Liver (tissue), 9 donors: ENCODE data around the gene NOPCHAP1. TPM values are rescaled to one million over a fixed set of nuclear protein-coding genes. Genes with fewer than 3 reads are reported as not detected.
A peak's percentile ranks its signal among the peaks of the same experiment; 100 is the strongest.

Experiments
- DNase-seq: peaks from one replicate; pipeline ENCODE4 v3.0.0-alpha.2; 2017; ENCODE audit warnings: low spot score
- H3K27ac ChIP-seq, 2 donors: one replicate each; pipeline ENCODE4 v1.7.0; 2013; ENCODE audit warnings: inconsistent platforms in 2 of 2, low read length in 2 of 2, control low read depth in 1 of 2, low read depth in 1 of 2, mild to moderate bottlenecking in 1 of 2
- H3K27me3 ChIP-seq, 4 donors: one replicate each; pipeline versions ENCODE4 v1.6.1 to v1.7.0; 2013; ENCODE audit warnings: low read length in 3 of 4, inconsistent platforms in 1 of 4, mild to moderate bottlenecking in 1 of 4, moderate library complexity in 1 of 4; ENCODE audit not compliant: control insufficient read depth in 4 of 4, insufficient read depth in 4 of 4
- H3K36me3 ChIP-seq, 4 donors: one replicate each; pipeline versions ENCODE4 v1.6.1 to v1.7.0; 2013; ENCODE audit warnings: low read length in 3 of 4, mild to moderate bottlenecking in 3 of 4, low read depth in 1 of 4, moderate library complexity in 1 of 4; ENCODE audit not compliant: control insufficient read depth in 4 of 4, insufficient read depth in 3 of 4
- H3K4me1 ChIP-seq, 4 donors: one replicate each; pipeline versions ENCODE4 v1.6.1 to v1.7.0; 2013; ENCODE audit warnings: low read length in 3 of 4, mild to moderate bottlenecking in 3 of 4, moderate library complexity in 1 of 4; ENCODE audit not compliant: control insufficient read depth in 4 of 4, insufficient read depth in 4 of 4
- H3K4me3 ChIP-seq, 3 donors: one replicate each; pipeline versions ENCODE4 v1.6.1 to v1.7.0; 2013; ENCODE audit warnings: low read length in 3 of 3, control low read depth in 1 of 3, low read depth in 1 of 3, mild to moderate bottlenecking in 1 of 3
- H3K9ac ChIP-seq, 2 donors: one replicate each; pipeline ENCODE4 v1.7.0; 2013; ENCODE audit warnings: low read length in 2 of 2, mild to moderate bottlenecking in 2 of 2, moderate library complexity in 2 of 2, control low read depth in 1 of 2, low read depth in 1 of 2
- H3K9me3 ChIP-seq, 4 donors: one replicate each; pipeline versions ENCODE4 v1.6.1 to v1.7.0; 2013; ENCODE audit warnings: low read length in 3 of 4; ENCODE audit not compliant: control insufficient read depth in 4 of 4
- CTCF ChIP-seq: fragments of 150-350 bp; IDR thresholded peaks from 2 replicates; pipeline ENCODE4 v1.5.1; 2017; ENCODE audit warnings: improper control_type of control experiment, low read depth, low read length; ENCODE audit not compliant: missing input control
- EGR1 ChIP-seq, 2 donors: IDR thresholded peaks; 2 replicates each; pipeline ENCODE4 v1.6.1; 2016 to 2018; ENCODE audit warnings: antibody characterized with exemption in 2 of 2, low read depth in 2 of 2
- FOXA1 ChIP-seq: IDR thresholded peaks from 2 replicates; pipeline ENCODE4 v1.6.1; 2016; ENCODE audit warnings: antibody characterized with exemption
- FOXA2 ChIP-seq: IDR thresholded peaks from 2 replicates; pipeline ENCODE4 v1.6.1; 2016; ENCODE audit warnings: antibody characterized with exemption
- HNF4A ChIP-seq, 2 donors: conservative IDR thresholded peaks; 2 replicates each; pipeline ENCODE4 v1.6.1; 2016; ENCODE audit warnings: antibody characterized with exemption in 2 of 2, mild to moderate bottlenecking in 2 of 2
- JUND ChIP-seq, 2 donors: IDR thresholded peaks; 2 replicates each; pipeline ENCODE4 v1.6.1; 2016; ENCODE audit warnings: antibody characterized with exemption in 2 of 2
- RAD21 ChIP-seq, 2 donors: IDR thresholded peaks; 2 replicates each; pipeline ENCODE4 v1.6.1; 2016; ENCODE audit warnings: antibody characterized with exemption in 2 of 2, mild to moderate bottlenecking in 2 of 2
- RXRA ChIP-seq, 2 donors: IDR thresholded peaks; 2 replicates each; pipeline ENCODE4 v1.6.1; 2017 to 2018; ENCODE audit warnings: antibody characterized with exemption in 2 of 2, mild to moderate bottlenecking in 1 of 2
- SP1 ChIP-seq: IDR thresholded peaks from 2 replicates; pipeline ENCODE4 v1.6.1; 2018; ENCODE audit warnings: antibody characterized with exemption, mild to moderate bottlenecking
- TAF1 ChIP-seq: conservative IDR thresholded peaks from 2 replicates; pipeline ENCODE4 v1.6.1; 2016; ENCODE audit warnings: antibody characterized with exemption, mild to moderate bottlenecking
- YY1 ChIP-seq: IDR thresholded peaks from 2 replicates; pipeline ENCODE4 v1.6.1; 2016; ENCODE audit warnings: antibody characterized with exemption, mild to moderate bottlenecking
- WGBS: extraction: QIAGEN DNeasy Blood & Tissue Kit; methylation state at CpG from one replicate; pipeline ENCODE4 v1.1.7; 2013; 5-methylcytosine and 5-hydroxymethylcytosine counted together
- polyA plus RNA-seq, 2 donors: library from polyadenylated mRNA; stranded (reverse) in 1 of 2; unstranded in 1 of 2; fragments of 200-250 nt in 1 of 2; fragments of >200 nt in 1 of 2; fragmentation: Nextera tagmentation in 1 of 2; extraction: Ambion mirVana in 1 of 2; gene quantifications; one replicate each; pipeline versions ENCODE4 v1.2.1 to v1.2.3, GENCODE V29; 2013 to 2015
- total RNA-seq, 2 donors: library from RNA; depleted of rRNA; stranded (reverse); fragments of >200 nt; gene quantifications; one replicate each; pipeline ENCODE4 v1.2.3, GENCODE V29; 2014
- TF ChIP-seq, protein P1 (sequence below): IDR thresholded peaks from 2 replicates; pipeline ENCODE4 v1.6.1; 2016; ENCODE audit warnings: antibody characterized with exemption
- TF ChIP-seq, protein P2 (sequence below): IDR thresholded peaks from 2 replicates; pipeline ENCODE4 v1.6.1; 2016; ENCODE audit warnings: antibody characterized with exemption, mild to moderate bottlenecking
- TF ChIP-seq, protein P3 (sequence below): IDR thresholded peaks from 2 replicates; pipeline ENCODE4 v1.6.1; 2016; ENCODE audit warnings: antibody characterized with exemption
- donor health status: healthy.
- donor health status: healthy.
- donor health status: healthy.
- donor health status: healthy.
- donor health status: healthy.

Gene NOPCHAP1
- total and polyA plus RNA-seq, 4 donors, result 2.1 to 18.6 (median 3.5) TPM

GRCh38 chr12:104956870-104957718 lies 29.0 kb upstream of the NOPCHAP1 start:
- TF ChIP-seq SP1, result no peak
- peak; percentile 19 for TF ChIP-seq YY1
- Histone ChIP-seq H3K9me3 (no peaks in the 10 kb centered on the region), H3K4me1 (peaks cover 7 to 66% (median 42%) of the 10 kb centered on the region in 4 donors), H3K9ac (peak overlapping the region; percentile 56 to 69), H3K27ac (peak overlapping the region; percentile 92 to 98), H3K4me3 (peak overlapping the region; percentile 75 to 99 (median 89)), H3K27me3 (no peaks in the 10 kb centered on the region), H3K36me3 (no peaks in the 10 kb centered on the region)
- no peak for DNase-seq
- 27% methylated on average over 13 of the region's 13 CpGs for WGBS

GRCh38 chr12:104957719-104958000 lies 28.5 kb upstream of the NOPCHAP1 start:
- peak overlapping the region; percentile 56 to 69 for H3K9ac ChIP-seq
- peak overlapping the region; percentile 76 to 99 (median 89) for H3K4me3 ChIP-seq
- H3K27me3 ChIP-seq, result no peaks in the 10 kb centered on the region
- H3K9me3 ChIP-seq, result no peaks in the 10 kb centered on the region
- H3K27ac ChIP-seq, result peak overlapping the region; percentile 92 to 98
- peaks cover 6 to 61% (median 38%) of the 10 kb centered on the region in 4 donors for H3K4me1 ChIP-seq
- TF ChIP-seq CTCF (no peak), SP1 (no peak), TAF1 (no peak), FOXA1 (no peak)
- TF ChIP-seq, protein P1, sequence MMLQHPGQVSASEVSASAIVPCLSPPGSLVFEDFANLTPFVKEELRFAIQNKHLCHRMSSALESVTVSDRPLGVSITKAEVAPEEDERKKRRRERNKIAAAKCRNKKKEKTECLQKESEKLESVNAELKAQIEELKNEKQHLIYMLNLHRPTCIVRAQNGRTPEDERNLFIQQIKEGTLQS, result no peak
- TF ChIP-seq, protein P2, sequence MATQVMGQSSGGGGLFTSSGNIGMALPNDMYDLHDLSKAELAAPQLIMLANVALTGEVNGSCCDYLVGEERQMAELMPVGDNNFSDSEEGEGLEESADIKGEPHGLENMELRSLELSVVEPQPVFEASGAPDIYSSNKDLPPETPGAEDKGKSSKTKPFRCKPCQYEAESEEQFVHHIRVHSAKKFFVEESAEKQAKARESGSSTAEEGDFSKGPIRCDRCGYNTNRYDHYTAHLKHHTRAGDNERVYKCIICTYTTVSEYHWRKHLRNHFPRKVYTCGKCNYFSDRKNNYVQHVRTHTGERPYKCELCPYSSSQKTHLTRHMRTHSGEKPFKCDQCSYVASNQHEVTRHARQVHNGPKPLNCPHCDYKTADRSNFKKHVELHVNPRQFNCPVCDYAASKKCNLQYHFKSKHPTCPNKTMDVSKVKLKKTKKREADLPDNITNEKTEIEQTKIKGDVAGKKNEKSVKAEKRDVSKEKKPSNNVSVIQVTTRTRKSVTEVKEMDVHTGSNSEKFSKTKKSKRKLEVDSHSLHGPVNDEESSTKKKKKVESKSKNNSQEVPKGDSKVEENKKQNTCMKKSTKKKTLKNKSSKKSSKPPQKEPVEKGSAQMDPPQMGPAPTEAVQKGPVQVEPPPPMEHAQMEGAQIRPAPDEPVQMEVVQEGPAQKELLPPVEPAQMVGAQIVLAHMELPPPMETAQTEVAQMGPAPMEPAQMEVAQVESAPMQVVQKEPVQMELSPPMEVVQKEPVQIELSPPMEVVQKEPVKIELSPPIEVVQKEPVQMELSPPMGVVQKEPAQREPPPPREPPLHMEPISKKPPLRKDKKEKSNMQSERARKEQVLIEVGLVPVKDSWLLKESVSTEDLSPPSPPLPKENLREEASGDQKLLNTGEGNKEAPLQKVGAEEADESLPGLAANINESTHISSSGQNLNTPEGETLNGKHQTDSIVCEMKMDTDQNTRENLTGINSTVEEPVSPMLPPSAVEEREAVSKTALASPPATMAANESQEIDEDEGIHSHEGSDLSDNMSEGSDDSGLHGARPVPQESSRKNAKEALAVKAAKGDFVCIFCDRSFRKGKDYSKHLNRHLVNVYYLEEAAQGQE, result no peak
- under 1% methylated on average over 31 of the region's 31 CpGs for WGBS
- no peak for DNase-seq
- no peaks in the 10 kb centered on the region for H3K36me3 ChIP-seq

DNA sequence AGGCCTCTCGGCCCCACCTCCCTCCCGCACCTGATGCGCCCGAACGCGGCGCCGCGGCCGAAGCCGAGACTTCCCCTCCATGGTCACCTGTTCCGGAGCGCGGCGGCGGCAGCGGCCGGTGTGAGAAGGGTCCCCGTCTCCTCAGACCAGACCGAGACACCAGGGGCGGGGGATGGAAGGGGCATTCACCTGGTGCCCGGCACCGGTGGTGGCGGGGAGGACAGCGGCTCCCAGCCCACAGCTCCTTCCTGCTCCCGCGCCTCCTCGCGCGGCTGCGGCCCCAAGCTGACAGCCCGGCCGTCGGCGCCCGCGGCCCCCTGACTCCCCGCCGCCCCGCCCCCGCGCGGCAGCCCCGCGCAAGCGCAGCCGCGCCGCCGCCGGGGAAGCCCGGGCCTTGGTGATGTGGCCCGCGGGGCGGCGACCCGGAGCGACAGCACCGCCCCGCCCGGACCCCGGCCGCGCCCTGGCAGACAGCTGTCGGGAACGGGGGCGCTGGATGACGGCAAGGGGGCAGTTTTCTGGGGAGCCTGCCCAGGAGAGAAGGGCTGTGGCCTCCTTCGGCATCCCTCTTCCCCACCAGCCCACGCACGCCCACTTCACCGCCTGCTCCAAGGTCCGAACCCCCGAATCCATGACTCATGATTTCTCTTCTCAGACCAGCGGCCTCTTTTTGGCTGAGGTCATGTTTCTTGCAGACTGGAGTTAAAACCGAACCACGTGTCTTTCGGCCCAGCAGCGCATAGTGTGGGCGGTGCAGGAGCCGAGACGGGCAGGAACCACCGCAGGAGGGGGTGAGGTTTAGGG lies 27.9 kb upstream of the NOPCHAP1 start, which contains the start of gene SLC41A2:
SLC41A2 (minus strand) TSS at position 290 of the 804 bp plus-strand sequence. CDS start 29,763 bp downstream, outside the sequence.
- no peaks in the 10 kb centered on the region for H3K36me3 ChIP-seq
- under 1% methylated on average over 83 of the region's 83 CpGs for WGBS
- peaks cover 5 to 56% (median 34%) of the 10 kb centered on the region in 4 donors for H3K4me1 ChIP-seq
- peak within 1 kb of the TSS; percentile 92 to 98 for H3K27ac ChIP-seq
- H3K4me3 ChIP-seq, result peak within 1 kb of the TSS; percentile 76 to 99 (median 89)
- peak; percentile 65 for DNase-seq
- H3K9me3 ChIP-seq, result no peaks in the 10 kb centered on the region
- H3K27me3 ChIP-seq, result no peaks in the 10 kb centered on the region
- H3K9ac ChIP-seq, result peak within 1 kb of the TSS; percentile 69 to 78
- TF ChIP-seq FOXA1, result no peak
- peak; percentile 54 for TF ChIP-seq CTCF
- TF ChIP-seq JUND (IDR thresholded peaks at IDR 0.05), result peak; percentile 62 to 67
- TF ChIP-seq RAD21 (IDR thresholded peaks at IDR 0.05), result peak in 1 of 2 donors; percentile 52
- peak; percentile 80 to 83 for TF ChIP-seq EGR1 (IDR thresholded peaks at IDR 0.05; ENCODE audit: low read depth in 2 of 2)
- peak; percentile 28 for TF ChIP-seq FOXA2
- peak; percentile 58 to 72 for TF ChIP-seq RXRA (IDR thresholded peaks at IDR 0.05)
- TF ChIP-seq, protein P3, sequence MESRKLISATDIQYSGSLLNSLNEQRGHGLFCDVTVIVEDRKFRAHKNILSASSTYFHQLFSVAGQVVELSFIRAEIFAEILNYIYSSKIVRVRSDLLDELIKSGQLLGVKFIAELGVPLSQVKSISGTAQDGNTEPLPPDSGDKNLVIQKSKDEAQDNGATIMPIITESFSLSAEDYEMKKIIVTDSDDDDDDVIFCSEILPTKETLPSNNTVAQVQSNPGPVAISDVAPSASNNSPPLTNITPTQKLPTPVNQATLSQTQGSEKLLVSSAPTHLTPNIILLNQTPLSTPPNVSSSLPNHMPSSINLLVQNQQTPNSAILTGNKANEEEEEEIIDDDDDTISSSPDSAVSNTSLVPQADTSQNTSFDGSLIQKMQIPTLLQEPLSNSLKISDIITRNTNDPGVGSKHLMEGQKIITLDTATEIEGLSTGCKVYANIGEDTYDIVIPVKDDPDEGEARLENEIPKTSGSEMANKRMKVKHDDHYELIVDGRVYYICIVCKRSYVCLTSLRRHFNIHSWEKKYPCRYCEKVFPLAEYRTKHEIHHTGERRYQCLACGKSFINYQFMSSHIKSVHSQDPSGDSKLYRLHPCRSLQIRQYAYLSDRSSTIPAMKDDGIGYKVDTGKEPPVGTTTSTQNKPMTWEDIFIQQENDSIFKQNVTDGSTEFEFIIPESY, result no peak
- no peak for TF ChIP-seq TAF1
- TF ChIP-seq HNF4A (conservative IDR thresholded peaks at IDR 0.05), result peak; percentile 54 to 67
